ENCODE data around the gene DLEC1.
"Not testable (repeated sequence)": the region's sequence is repeated elsewhere in the genome, so short reads cannot be mapped to it uniquely, and the experiment has no call there.

The DLEC1 gene

GRCh38 chr3:38018296-38019266 is 20.4 kb upstream of the DLEC1 start:
- DNase-seq = no peak

- DNase-seq = no peak
These were observed 19.2 kb upstream of the DLEC1 start for GRCh38 chr3:38019658-38020341.

GRCh38 chr3:38020342-38020726 is 18.7 kb upstream of the DLEC1 start:
- DNase-seq = no peak

GRCh38 chr3:38021196-38021595 is 17.8 kb upstream of the DLEC1 start:
- no peak for DNase-seq

GRCh38 chr3:38022301-38022700 is 16.7 kb upstream of the DLEC1 start:
- no peak for DNase-seq

- no peak for DNase-seq
These were observed 15.9 kb upstream of the DLEC1 start for GRCh38 chr3:38022896-38023709.

GRCh38 chr3:38026856-38027255 is 12.2 kb upstream of the DLEC1 start:
- DNase-seq = no peak

- no peak for DNase-seq
These were observed 11.2 kb upstream of the DLEC1 start for GRCh38 chr3:38027466-38028465.

GRCh38 chr3:38028621-38029361 is 10.2 kb upstream of the DLEC1 start:
- no peak for DNase-seq

- peak; percentile 25 for DNase-seq
These were observed 9.4 kb upstream of the DLEC1 start, which contains the start of gene PLCD1 for GRCh38 chr3:38029400-38030125. Gene PLCD1, minus strand, starts transcription at chr3:38029642. Its CDS starts 103 bp downstream, at chr3:38029539.

- DNase-seq = no peak
These were observed 8.6 kb upstream of the DLEC1 start for GRCh38 chr3:38030126-38031021.

- DNase-seq = peak; percentile 41
These were observed 7.7 kb upstream of the DLEC1 start for GRCh38 chr3:38031022-38031994.

GRCh38 chr3:38032328-38032865 is 6.6 kb upstream of the DLEC1 start:
- DNase-seq = no peak

- not testable (repeated sequence) for DNase-seq
These were observed 5.4 kb upstream of the DLEC1 start for GRCh38 chr3:38033586-38033985.

- DNase-seq = not testable (repeated sequence)
These were observed 4.7 kb upstream of the DLEC1 start for GRCh38 chr3:38034335-38034734.

GRCh38 chr3:38036286-38036685 is 2.7 kb upstream of the DLEC1 start:
- DNase-seq = no peak

- no peak for DNase-seq
These were observed 2.1 kb upstream of the DLEC1 start for GRCh38 chr3:38036906-38037305.
